ENCODE results near the gene FCHSD2.

Gene FCHSD2

GRCh38 chr11:73171436-73172161, 29.5 kb upstream of the FCHSD2 start:
- H3K9ac ChIP-seq (ENCODE audit: low read depth, low read length) = no peak overlapping the region
- H3K4me1 ChIP-seq (ENCODE audit: insufficient read depth, low read length) = no peaks in the 10 kb centered on the region
- H2AFZ ChIP-seq (ENCODE audit: low read depth, low read length) = no peak overlapping the region
- no peak overlapping the region for H3K4me3 ChIP-seq (ENCODE audit: low read depth in 1 of 2, low read length in 2 of 2)
- ATAC-seq (ENCODE audit: insufficient read depth, low read depth) = no peak
- H3K79me2 ChIP-seq (ENCODE audit: insufficient read depth, low read length) = no peaks in the 10 kb centered on the region
- H3K27me3 ChIP-seq (ENCODE audit: insufficient read depth, low read length, poor library complexity) = no peaks in the 10 kb centered on the region
- no peaks in the 10 kb centered on the region for H3K36me3 ChIP-seq (ENCODE audit: insufficient read depth, low read length)
- TF ChIP-seq CTCF (IDR thresholded peaks at IDR 0.05; ENCODE audit: borderline replicate concordance, extremely low read depth, low read length, poor library complexity, severe bottlenecking) (no peak), EZH2 (IDR thresholded peaks at IDR 0.05; ENCODE audit: borderline replicate concordance, low read depth, low read length, severe bottlenecking) (no peak)
- no peaks in the 10 kb centered on the region for H4K20me1 ChIP-seq (ENCODE audit: insufficient read depth, low read length)
- no peak overlapping the region for H3K4me2 ChIP-seq (ENCODE audit: insufficient read depth, low read length)
- H3K27ac ChIP-seq (ENCODE audit: low read length) = no peak overlapping the region
- DNase-seq = no peak
- no peaks in the 10 kb centered on the region for H3K9me3 ChIP-seq (ENCODE audit: insufficient read depth, low read length, severe bottlenecking)

GRCh38 chr11:73170140-73170539, 28.0 kb upstream of the FCHSD2 start:
- Histone ChIP-seq H3K9me3 (ENCODE audit: insufficient read depth, low read length, severe bottlenecking) (no peaks in the 10 kb centered on the region), H2AFZ (ENCODE audit: low read depth, low read length) (no peak overlapping the region), H3K9ac (ENCODE audit: low read depth, low read length) (no peak overlapping the region), H3K36me3 (ENCODE audit: insufficient read depth, low read length) (no peaks in the 10 kb centered on the region), H4K20me1 (ENCODE audit: insufficient read depth, low read length) (no peaks in the 10 kb centered on the region), H3K4me1 (ENCODE audit: insufficient read depth, low read length) (no peaks in the 10 kb centered on the region), H3K27ac (ENCODE audit: low read length) (no peak overlapping the region), H3K27me3 (ENCODE audit: insufficient read depth, low read length, poor library complexity) (no peaks in the 10 kb centered on the region), H3K79me2 (ENCODE audit: insufficient read depth, low read length) (no peaks in the 10 kb centered on the region), H3K4me3 (ENCODE audit: low read depth in 1 of 2, low read length in 2 of 2) (no peak overlapping the region), H3K4me2 (ENCODE audit: insufficient read depth, low read length) (no peak overlapping the region)
- no peak for DNase-seq
- TF ChIP-seq CTCF (IDR thresholded peaks at IDR 0.05; ENCODE audit: borderline replicate concordance, extremely low read depth, low read length, poor library complexity, severe bottlenecking) (no peak), EZH2 (IDR thresholded peaks at IDR 0.05; ENCODE audit: borderline replicate concordance, low read depth, low read length, severe bottlenecking) (no peak)
- ATAC-seq (ENCODE audit: insufficient read depth, low read depth) = no peak

- H3K27me3 ChIP-seq (ENCODE audit: insufficient read depth, low read length, poor library complexity) = no peaks in the 10 kb centered on the region
- no peaks in the 10 kb centered on the region for H3K79me2 ChIP-seq (ENCODE audit: insufficient read depth, low read length)
- H3K27ac ChIP-seq (ENCODE audit: low read length) = no peak overlapping the region
- H4K20me1 ChIP-seq (ENCODE audit: insufficient read depth, low read length) = no peaks in the 10 kb centered on the region
- no peak overlapping the region for H3K4me2 ChIP-seq (ENCODE audit: insufficient read depth, low read length)
- no peak overlapping the region for H3K4me3 ChIP-seq (ENCODE audit: low read depth in 1 of 2, low read length in 2 of 2)
- DNase-seq = no peak
- H3K9ac ChIP-seq (ENCODE audit: low read depth, low read length) = no peak overlapping the region
- no peaks in the 10 kb centered on the region for H3K4me1 ChIP-seq (ENCODE audit: insufficient read depth, low read length)
- no peaks in the 10 kb centered on the region for H3K36me3 ChIP-seq (ENCODE audit: insufficient read depth, low read length)
- no peak overlapping the region; the same call in 1 of the 2 replicates for H2AFZ ChIP-seq (ENCODE audit: low read depth, low read length)
- TF ChIP-seq CTCF (IDR thresholded peaks at IDR 0.05; ENCODE audit: borderline replicate concordance, extremely low read depth, low read length, poor library complexity, severe bottlenecking) = no peak
- TF ChIP-seq EZH2 (IDR thresholded peaks at IDR 0.05; ENCODE audit: borderline replicate concordance, low read depth, low read length, severe bottlenecking) = no peak
- ATAC-seq (ENCODE audit: insufficient read depth, low read depth) = no peak
- no peaks in the 10 kb centered on the region for H3K9me3 ChIP-seq (ENCODE audit: insufficient read depth, low read length, severe bottlenecking)
These were observed 26.9 kb upstream of the FCHSD2 start for GRCh38 chr11:73168925-73169579.

Measured in DND-41 (cell line).